ENCODE measurements around the gene SLC39A9. TPM values are rescaled to one million over a fixed set of nuclear protein-coding genes. Genes with fewer than 3 reads are reported as not detected.

Gene SLC39A9
- total and polyA plus RNA-seq, 8 donors: 13.2 to 40.2 (median 28.6) TPM

- Histone ChIP-seq H3K9me3 (no peaks in the 10 kb centered on the region), H3K4me3 (no peak overlapping the region), H3K4me1 (no peaks in the 10 kb centered on the region), H3K27ac (no peak overlapping the region), H3K36me3 (peaks cover 0 to 14% (median 0%) of the 10 kb centered on the region in 3 donors), H3K27me3 (no peaks in the 10 kb centered on the region)
- no peak for TF ChIP-seq CTCF (IDR thresholded peaks at IDR 0.05)
- no peak for DNase-seq
- 17 to 28% methylated on average over 1 of the region's 1 CpG for WGBS, 2 donors
- intact Hi-C loops (cut with DNase I): no loop called here
- no peak for ATAC-seq
- FAIRE-seq: no peak
Observed at GRCh38 chr14:69430306-69430939, 31.9 kb downstream of the SLC39A9 start.

- WGBS, 2 donors: 96% methylated on average over 2 of the region's 2 CpGs
- intact Hi-C loops (cut with DNase I): no loop called here
- TF ChIP-seq CTCF (IDR thresholded peaks at IDR 0.05): no peak
- Histone ChIP-seq H3K27me3 (no peaks in the 10 kb centered on the region), H3K9me3 (no peaks in the 10 kb centered on the region), H3K27ac (no peak overlapping the region), H3K4me1 (no peaks in the 10 kb centered on the region), H3K4me3 (no peak overlapping the region), H3K36me3 (no peaks in the 10 kb centered on the region)
- no peak for DNase-seq
- no peak for FAIRE-seq
- no peak for ATAC-seq
Observed at GRCh38 chr14:69432364-69432763, 33.9 kb downstream of the SLC39A9 start.

GRCh38 chr14:69439521-69440270 lies 41.2 kb downstream of the SLC39A9 start:
- 92 to 94% methylated on average over 12 of the region's 12 CpGs for WGBS, 2 donors
- no peak for FAIRE-seq
- no peaks in the 10 kb centered on the region for H3K4me1 ChIP-seq
- TF ChIP-seq CTCF (IDR thresholded peaks at IDR 0.05): no peak
- H3K36me3 ChIP-seq: no peaks in the 10 kb centered on the region
- no peak overlapping the region for H3K4me3 ChIP-seq
- intact Hi-C loops (cut with DNase I): no loop called here
- H3K27ac ChIP-seq: no peak overlapping the region
- no peaks in the 10 kb centered on the region for H3K27me3 ChIP-seq
- ATAC-seq: no peak
- H3K9me3 ChIP-seq: no peaks in the 10 kb centered on the region
- DNase-seq: no peak

GRCh38 chr14:69441948-69442347 lies 43.5 kb downstream of the SLC39A9 start:
- DNase-seq (no peak), FAIRE-seq (no peak), ATAC-seq (no peak)
- intact Hi-C loops (cut with DNase I): no loop called here
- no peak for TF ChIP-seq CTCF (IDR thresholded peaks at IDR 0.05)
- 87 to 88% methylated on average over 5 of the region's 5 CpGs for WGBS, 2 donors
- H3K9me3 ChIP-seq: no peaks in the 10 kb centered on the region
- no peak overlapping the region for H3K4me3 ChIP-seq
- no peaks in the 10 kb centered on the region for H3K4me1 ChIP-seq
- H3K27me3 ChIP-seq: no peaks in the 10 kb centered on the region
- no peak overlapping the region for H3K27ac ChIP-seq
- H3K36me3 ChIP-seq: no peaks in the 10 kb centered on the region

- Histone ChIP-seq H3K9me3 (no peaks in the 10 kb centered on the region), H3K27ac (no peak overlapping the region), H3K36me3 (no peaks in the 10 kb centered on the region), H3K4me3 (no peak overlapping the region), H3K27me3 (no peaks in the 10 kb centered on the region), H3K4me1 (no peaks in the 10 kb centered on the region)
- DNase-seq: no peak
- intact Hi-C loops (cut with DNase I): no loop called here
- no peak for ATAC-seq
- FAIRE-seq: no peak
- 96 to 97% methylated on average over 5 of the region's 5 CpGs for WGBS, 2 donors
- no peak for TF ChIP-seq CTCF (IDR thresholded peaks at IDR 0.05)
Observed at GRCh38 chr14:69443296-69443805, 44.9 kb downstream of the SLC39A9 start.

All from pancreas (tissue), 10 donors.